Left renal cortex interstitium (tissue), 4 donors: Measurements from ENCODE around the gene NTN3. TPM values are rescaled to one million over a fixed set of nuclear protein-coding genes. Genes with fewer than 3 reads are reported as not detected.
A peak's percentile ranks its signal among the peaks of the same experiment; 100 is the strongest.
"Not testable (repeated sequence)": the region's sequence is repeated elsewhere in the genome, so short reads cannot be mapped to it uniquely, and the experiment has no call there.

Experiments used
- DNase-seq, 4 donors: peaks; one replicate each; pipeline ENCODE4 v3.0.0-alpha.2; 2013; ENCODE audit warnings: low read depth in 4 of 4, low spot score in 2 of 4, missing footprints in 1 of 4
- polyA plus RNA-seq, 4 donors: library from polyadenylated mRNA; unstranded; fragments of 120-200 nt; gene quantifications; one replicate each; pipeline ENCODE4 v1.2.1, GENCODE V29; 2013; ENCODE audit not compliant: insufficient read length in 4 of 4

The NTN3 gene
- polyA plus RNA-seq, 4 donors = 1.9 to 5.0 (median 3.8) TPM

GRCh38 chr16:2439598-2439997 is 31.5 kb upstream of the NTN3 start:
- no peak for DNase-seq

- DNase-seq = not testable (repeated sequence)
Observed at GRCh38 chr16:2441143-2441804, 29.8 kb upstream of the NTN3 start.

GRCh38 chr16:2443555-2443954 is 27.5 kb upstream of the NTN3 start:
- DNase-seq = no peak

GRCh38 chr16:2447920-2448583 is 23.0 kb upstream of the NTN3 start:
- no peak for DNase-seq

GRCh38 chr16:2449118-2449517 is 22.0 kb upstream of the NTN3 start:
- no peak for DNase-seq

- DNase-seq = no peak
Observed at GRCh38 chr16:2450535-2450934, 20.6 kb upstream of the NTN3 start.

GRCh38 chr16:2450975-2451381 is 20.1 kb upstream of the NTN3 start:
- DNase-seq = no peak

- no peak for DNase-seq
Observed at GRCh38 chr16:2451851-2452320, 19.2 kb upstream of the NTN3 start.

- DNase-seq = no peak
Observed at GRCh38 chr16:2452650-2453049, 18.4 kb upstream of the NTN3 start.

- DNase-seq = no peak
Observed at GRCh38 chr16:2455081-2455845, 15.8 kb upstream of the NTN3 start.

- DNase-seq = no peak
Observed at GRCh38 chr16:2456551-2457153, 14.4 kb upstream of the NTN3 start.

GRCh38 chr16:2457267-2457666 is 13.8 kb upstream of the NTN3 start:
- no peak for DNase-seq

GRCh38 chr16:2457946-2458345 is 13.2 kb upstream of the NTN3 start:
- no peak for DNase-seq

- no peak for DNase-seq
Observed at GRCh38 chr16:2458887-2459646, 12.0 kb upstream of the NTN3 start.

- peak in 3 of 4 donors; percentile 82 to 93 (median 83) for DNase-seq
Observed at GRCh38 chr16:2459647-2460390, 11.3 kb upstream of the NTN3 start, which contains the start of gene TEDC2. TSS of gene TEDC2 (plus strand) at chr16:2460109. CDS start at chr16:2460145, 36 bp downstream.

- no peak for DNase-seq
Observed at GRCh38 chr16:2460391-2460713, 10.7 kb upstream of the NTN3 start.

GRCh38 chr16:2460916-2461315 is 10.2 kb upstream of the NTN3 start:
- DNase-seq = no peak

- no peak for DNase-seq
Observed at GRCh38 chr16:2462031-2462866, 8.8 kb upstream of the NTN3 start.

GRCh38 chr16:2464333-2464732 is 6.8 kb upstream of the NTN3 start:
- DNase-seq = no peak
